ENCODE measurements around the gene PARP12. TPM values are rescaled to one million over a fixed set of nuclear protein-coding genes. Genes with fewer than 3 reads are reported as not detected.

The PARP12 gene
- polyA plus RNA-seq, 1 donor: 15.3 TPM

- no peak for DNase-seq
These were observed 72.6 kb downstream of the PARP12 start for GRCh38 chr7:139990142-139990535.

- no peak for DNase-seq
These were observed 73.2 kb downstream of the PARP12 start for GRCh38 chr7:139989366-139990141.

- no peak for DNase-seq
These were observed 74.8 kb downstream of the PARP12 start for GRCh38 chr7:139987691-139988516.

- no peak for DNase-seq
These were observed 76.9 kb downstream of the PARP12 start for GRCh38 chr7:139985811-139986210.

GRCh38 chr7:139984642-139985539, 77.9 kb downstream of the PARP12 start:
- DNase-seq: no peak

GRCh38 chr7:139982927-139983920, 79.5 kb downstream of the PARP12 start:
- no peak for DNase-seq

GRCh38 chr7:139981511-139981895, 81.2 kb downstream of the PARP12 start:
- DNase-seq: no peak

GRCh38 chr7:139976838-139977656, 85.7 kb downstream of the PARP12 start:
- no peak for DNase-seq

GRCh38 chr7:139976055-139976837, 86.5 kb downstream of the PARP12 start:
- DNase-seq: no peak

- no peak for DNase-seq
These were observed 88.5 kb downstream of the PARP12 start for GRCh38 chr7:139974179-139974811.

Other genes with a start within 250 kb of the PARP12 start
- gene TBXAS1, start 233.7 kb downstream of the PARP12 start, polyA plus RNA-seq (ENCODE audit: insufficient read length): 6.4 TPM
- gene KDM7A, start 114.0 kb upstream of the PARP12 start, polyA plus RNA-seq (ENCODE audit: insufficient read length): 8.2 TPM

All from hindlimb muscle (tissue), 1 donor.